Left lobe of liver (tissue), 2 donors: ENCODE measurements around the gene GRAMD4. TPM values are rescaled to one million over a fixed set of nuclear protein-coding genes. Genes with fewer than 3 reads are reported as not detected.
A peak's percentile ranks its signal among the peaks of the same experiment; 100 is the strongest.

ENCODE experiments used
- ATAC-seq: fragments of 200-7000 bp; cut with Tn5 transposase; one replicate; pipeline ENCODE4 v1.9.1; 2020; ENCODE audit warnings: mild to moderate bottlenecking, moderate library complexity
- DNase-seq: peaks from one replicate; pipeline ENCODE4 v3.0.0-alpha.2; 2020; ENCODE audit warnings: low spot score
- total RNA-seq: library from RNA; stranded (reverse); gene quantifications from one replicate; pipeline ENCODE4 v1.2.1, GENCODE V29; 2021
- donor health status: DM: no; HTN: no; CAD: no; lungs with moderate emphysema.
- donor health status: DM: no; HTN: yes; CAD: no.

The GRAMD4 gene
- total RNA-seq, 1 donor from 2014 or later, result 42.5 TPM

DNA sequence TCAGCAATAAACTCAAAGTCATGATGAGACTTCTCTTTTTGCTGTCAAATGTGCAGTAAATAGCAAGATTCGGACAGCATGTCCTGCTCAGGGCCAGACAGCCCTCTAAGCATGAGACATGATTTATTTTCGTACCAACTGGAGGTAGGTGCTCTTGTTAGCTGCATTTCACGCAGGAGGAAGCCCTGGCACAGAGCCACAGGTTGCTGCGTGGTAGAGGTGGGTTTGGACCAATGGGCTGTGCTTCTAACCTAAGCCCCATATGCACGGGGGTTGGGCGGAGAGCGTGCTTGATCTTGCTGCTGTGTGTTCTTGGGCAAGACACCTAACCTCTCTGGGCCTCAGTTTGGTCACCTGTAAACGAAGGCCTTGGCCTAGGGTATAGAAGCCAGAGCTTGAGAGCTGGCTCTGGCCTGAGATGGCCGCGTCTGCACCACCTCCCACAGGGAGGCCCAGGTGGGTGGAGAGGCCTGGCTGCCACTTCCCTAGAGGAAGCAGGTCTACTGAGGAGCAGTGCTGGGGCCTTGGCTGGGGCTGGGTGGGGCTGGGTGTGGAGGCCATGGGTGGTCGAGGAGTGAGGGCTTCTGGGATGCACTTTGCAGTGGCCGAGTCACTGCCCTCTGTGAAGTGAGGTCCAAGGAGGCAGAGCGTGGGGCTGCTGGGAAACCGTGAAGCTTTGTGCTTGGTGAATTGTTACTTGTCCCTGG, 38.5 kb upstream of the GRAMD4 start:
- ATAC-seq (no peak), DNase-seq (no peak)

- ATAC-seq (no peak), DNase-seq (no peak)
These were observed 37.8 kb upstream of the GRAMD4 start for GRCh38 chr22:46582281-46582933.

DNA sequence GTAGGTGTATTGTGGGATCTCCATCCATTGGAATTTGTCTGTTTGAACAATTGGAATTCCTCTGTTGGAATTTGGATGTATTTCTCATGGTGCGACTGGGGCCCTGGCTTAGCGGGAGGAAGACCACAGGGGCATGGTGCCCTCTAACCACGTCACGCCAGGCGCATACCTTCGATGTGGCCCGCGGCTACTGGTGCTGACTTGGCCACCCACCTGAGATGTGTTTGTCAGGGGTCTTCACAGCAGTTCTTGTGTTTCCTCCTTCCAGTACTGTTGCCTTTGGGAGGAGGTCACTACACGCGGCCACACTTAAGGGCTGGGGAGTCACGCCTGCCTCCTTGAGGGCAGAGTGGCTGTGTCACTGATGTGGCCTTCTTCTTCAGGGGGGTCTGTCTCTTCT, 36.6 kb upstream of the GRAMD4 start:
- no peak for ATAC-seq
- no peak for DNase-seq

DNA sequence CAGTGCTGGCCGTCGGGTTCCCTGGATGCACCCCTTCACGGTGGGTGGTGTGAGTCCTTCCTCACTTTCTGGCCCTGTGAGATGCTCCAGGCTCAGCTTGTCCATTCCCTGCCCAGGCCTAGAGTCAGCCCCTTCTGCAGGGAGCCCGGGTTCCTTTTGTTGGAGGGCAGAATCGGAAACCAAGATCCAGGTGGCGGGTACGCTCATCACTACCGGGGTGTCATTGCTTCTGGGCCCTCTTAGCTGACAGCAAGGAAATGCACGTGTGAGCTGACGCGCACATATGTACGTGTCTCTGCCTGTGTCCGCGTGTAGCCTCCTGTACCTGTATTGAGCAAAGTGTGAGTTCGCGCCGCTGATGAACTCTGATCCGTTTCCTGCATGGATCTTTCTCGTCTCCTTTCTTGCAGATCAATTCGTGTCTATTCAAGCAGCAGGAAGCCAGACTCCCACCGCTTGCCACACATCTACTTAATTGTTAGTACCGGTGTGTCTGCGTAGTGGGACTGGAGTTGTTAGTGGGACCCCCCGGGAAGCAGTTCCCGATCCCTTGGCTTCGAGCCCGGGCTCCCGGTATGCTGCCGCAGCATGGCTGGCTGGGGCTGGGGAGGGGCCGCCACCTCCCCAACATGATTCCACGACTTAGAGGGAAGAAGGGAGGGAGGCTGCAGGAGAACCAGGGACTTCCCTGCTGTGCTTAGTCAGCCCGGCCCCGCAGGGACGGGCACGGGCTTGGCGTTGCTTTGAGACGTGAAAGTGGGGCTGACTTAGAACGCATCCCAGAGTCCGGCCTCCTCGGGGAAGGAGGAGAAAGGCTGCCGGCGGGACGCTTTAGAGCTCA, 35.9 kb upstream of the GRAMD4 start:
- DNase-seq (no peak), ATAC-seq (no peak)

- ATAC-seq (no peak), DNase-seq (no peak)
These were observed 34.7 kb upstream of the GRAMD4 start for GRCh38 chr22:46585340-46586122.

DNA sequence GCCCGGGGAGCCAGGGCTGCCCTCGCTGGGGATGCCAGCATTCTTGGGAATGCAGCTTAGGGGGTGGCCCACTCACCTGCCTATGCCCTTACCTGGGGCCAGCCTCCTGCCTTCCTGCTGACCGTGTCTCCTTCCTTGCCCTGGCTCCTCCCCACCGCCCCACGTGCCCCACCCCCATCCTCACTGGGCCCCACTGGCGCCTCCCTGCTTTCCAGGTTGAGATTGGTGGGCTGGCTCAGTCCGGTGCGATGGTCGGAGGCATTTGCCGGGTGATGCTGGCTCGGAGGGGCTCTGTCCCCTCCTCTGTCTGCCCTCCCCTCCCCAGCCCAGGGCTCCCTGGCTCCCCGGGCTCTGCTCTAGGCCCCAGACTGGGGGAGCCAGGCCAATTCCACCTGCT, 34.1 kb upstream of the GRAMD4 start:
- no peak for ATAC-seq
- no peak for DNase-seq

DNA sequence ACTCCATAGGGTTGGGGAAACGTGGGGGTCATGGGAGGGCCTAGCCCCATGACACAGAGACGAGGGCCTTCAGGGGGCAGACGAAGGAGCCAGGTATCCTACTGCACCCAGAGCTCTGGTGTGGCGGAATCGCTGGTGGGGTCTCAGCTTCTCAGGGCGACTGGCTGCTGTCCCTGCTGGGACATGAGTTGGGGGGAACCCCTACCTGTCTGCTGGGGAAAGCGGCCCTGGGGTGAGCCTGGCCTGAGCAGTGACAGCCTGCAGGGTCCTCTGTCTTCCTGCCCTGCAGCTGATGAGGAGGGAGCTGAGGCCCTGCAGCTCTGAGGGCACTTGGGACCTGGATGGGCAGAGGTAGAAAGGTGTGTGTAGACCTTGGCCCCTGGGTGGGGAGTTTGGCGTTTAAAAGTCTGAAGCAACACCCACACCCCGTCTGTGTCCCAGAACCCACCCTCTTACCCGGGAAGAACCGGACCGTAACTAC, 33.6 kb upstream of the GRAMD4 start:
- no peak for DNase-seq
- ATAC-seq, result no peak

DNA sequence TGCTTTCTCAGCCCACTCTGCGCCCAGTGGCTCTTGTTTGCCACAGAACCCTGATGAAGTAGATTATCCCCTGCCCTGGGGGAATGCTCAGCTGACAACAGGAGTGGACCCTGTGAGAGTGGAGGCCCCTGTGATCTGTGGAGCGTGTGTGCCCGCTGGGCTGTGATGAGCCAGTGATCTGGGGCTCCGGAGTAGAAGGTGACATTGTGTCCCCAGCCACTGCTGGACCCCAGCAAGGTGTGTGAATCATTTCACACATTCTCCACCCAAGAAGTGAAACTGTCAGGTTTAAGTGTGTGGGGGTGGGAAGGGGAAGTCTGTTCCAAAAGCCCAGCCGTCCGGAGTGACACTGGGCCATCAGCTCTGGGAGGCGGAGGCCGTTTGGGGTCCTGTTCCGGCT, 33.1 kb upstream of the GRAMD4 start:
- ATAC-seq (no peak), DNase-seq (no peak)

DNA sequence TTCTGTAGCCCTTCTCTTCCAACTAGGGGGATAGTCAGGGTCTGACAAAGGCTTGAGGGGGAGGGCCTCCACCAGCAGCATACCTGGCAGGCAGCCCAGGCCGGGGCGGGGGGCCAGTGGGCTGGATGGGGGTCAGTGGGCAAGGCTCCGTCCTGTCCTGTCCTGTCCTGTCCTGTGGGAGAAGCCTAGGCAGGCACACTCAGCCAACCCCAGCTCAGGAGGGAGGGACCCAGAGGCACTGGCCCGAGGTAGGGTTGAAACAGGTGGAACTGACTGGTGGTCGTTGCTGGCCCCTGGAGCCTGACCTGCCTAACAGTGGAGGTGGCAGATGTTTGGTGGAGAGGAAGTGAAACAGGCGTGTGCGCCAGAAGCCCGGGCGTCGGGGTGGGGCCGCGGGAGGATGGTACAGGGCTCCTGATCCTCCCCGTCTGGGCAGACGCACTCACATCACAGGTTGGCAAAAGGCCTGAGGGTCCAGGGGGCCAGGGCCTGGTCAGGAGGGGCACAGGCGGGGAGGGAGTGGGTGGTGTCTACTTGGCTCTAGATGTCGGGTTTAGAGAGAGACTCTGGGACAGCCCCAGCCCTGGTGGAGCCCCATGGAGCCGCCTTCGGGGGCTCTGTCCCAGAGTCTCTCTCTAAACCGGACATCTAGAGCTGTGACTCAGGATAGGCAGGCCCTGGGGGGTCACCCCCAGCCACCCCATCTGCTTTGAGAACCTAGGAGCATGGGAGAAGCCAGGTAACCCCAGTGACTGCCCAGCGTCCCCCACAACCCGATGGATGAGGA, 32.5 kb upstream of the GRAMD4 start:
- ATAC-seq (no peak), DNase-seq (no peak)

- ATAC-seq (no peak), DNase-seq (no peak)
These were observed 31.7 kb upstream of the GRAMD4 start for GRCh38 chr22:46588279-46589140.

GRCh38 chr22:46589141-46589748, 30.9 kb upstream of the GRAMD4 start:
- ATAC-seq (no peak), DNase-seq (no peak)

DNA sequence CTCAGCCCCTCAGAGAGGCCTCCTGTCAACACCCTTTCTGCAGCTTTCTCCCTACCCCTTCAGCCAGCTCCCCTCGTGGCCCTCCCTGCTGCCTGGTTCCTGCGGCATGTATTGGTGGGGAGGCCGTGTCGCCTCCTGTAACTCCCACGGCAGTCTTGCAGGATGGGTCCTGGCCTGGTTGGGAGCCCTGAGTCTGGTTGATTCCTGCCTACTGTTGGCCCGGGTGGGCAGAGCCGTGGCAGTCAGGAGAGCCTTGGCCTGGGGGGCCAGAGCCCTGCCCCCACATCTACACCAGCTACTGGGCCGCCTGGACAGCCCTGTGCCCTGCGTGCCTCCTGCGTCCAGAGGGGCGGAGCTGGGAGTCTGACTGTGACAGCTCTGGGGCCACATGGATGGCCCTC, 30.3 kb upstream of the GRAMD4 start:
- DNase-seq (no peak), ATAC-seq (no peak)

DNA sequence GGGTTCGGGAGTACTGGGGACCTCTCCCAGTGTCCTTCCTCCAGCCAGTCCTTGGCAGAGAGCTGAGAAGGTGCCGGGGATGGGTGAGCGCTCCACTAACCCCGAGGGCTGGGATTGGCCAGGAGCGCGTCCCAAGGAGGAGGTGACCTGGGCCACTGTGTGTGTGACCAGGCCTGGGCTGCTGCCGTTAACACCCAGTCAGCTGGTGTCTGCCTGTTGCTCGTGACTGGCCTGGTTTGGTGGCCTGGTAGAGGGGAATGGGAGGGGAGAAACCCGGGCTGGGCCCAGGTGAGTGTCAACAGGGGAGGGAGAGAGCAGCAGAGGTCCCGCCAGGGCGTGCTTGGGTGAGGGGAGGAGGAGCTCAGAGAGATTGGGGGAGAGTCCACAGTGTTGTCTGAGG, 29.9 kb upstream of the GRAMD4 start:
- ATAC-seq (no peak), DNase-seq (no peak)

- DNase-seq, result no peak
- ATAC-seq, result no peak
These were observed 28.3 kb upstream of the GRAMD4 start for GRCh38 chr22:46591930-46592329.

GRCh38 chr22:46592390-46592872, 27.8 kb upstream of the GRAMD4 start:
- no peak for DNase-seq
- ATAC-seq, result peak; percentile 15

- ATAC-seq (peak; percentile 30), DNase-seq (no peak)
These were observed 26.9 kb upstream of the GRAMD4 start for GRCh38 chr22:46593211-46593681.

DNA sequence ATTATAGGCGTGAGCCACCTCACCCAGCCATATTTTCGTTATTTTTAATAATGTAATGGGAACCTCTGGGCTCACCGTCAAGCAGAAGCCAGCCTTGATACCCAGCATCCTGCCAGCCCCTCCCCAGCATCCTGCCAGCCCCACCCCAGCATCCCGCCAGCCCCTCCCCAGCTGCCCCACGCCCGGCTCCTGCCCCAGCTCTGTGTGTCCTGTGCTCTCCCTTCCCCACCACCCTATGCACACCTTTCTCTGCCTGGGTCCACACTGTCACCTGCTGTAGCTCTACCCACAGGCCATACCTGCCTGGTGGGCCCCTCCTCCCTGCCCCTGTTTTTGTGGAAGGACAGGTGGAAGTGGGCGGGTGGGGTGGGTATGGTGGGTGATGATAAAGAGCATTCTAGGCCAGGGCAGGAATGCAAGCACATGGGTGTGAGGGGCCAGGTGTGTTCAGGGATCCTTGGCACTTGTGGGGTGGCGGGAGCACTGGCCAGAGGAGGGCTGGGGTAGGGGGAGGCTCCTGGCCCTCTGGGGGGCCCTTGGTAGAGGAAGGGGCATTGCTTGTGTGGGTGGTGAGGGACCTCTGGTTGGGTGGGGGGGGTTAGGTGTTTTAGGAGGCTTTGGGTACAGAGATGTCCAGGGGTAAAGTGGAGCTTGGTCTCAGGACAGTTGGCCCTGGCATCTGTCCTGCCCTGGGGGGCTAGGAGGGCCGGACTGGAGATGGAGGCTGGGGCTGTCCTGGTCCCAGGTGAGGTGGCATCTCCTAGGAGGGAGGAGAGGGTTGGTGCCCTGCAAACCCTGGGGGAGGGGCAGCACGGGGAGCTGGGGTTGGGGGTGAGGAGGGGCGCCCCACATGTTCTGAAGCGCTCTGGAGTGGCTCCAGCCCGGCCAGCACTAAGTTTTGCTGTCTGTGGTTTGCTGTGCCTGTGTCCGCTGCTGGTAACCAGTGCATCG, 25.9 kb upstream of the GRAMD4 start:
- no peak for DNase-seq
- ATAC-seq, result no peak
